ENCODE data around the gene SRRM3. TPM values are rescaled to one million over a fixed set of nuclear protein-coding genes. Genes with fewer than 3 reads are reported as not detected.

Gene SRRM3
- total RNA-seq, 1 donor from 2014 or later, result 1.4 TPM

- Mint-ChIP-seq H3K27ac (ENCODE audit: unreplicated experiment) (no peak overlapping the region), H3K27me3 (ENCODE audit: low read depth) (peaks cover 15% of the 10 kb centered on the region), H3K36me3 (ENCODE audit: low read depth) (no peaks in the 10 kb centered on the region), H3K9me3 (ENCODE audit: low read depth) (no peaks in the 10 kb centered on the region), H3K4me1 (ENCODE audit: low read depth) (no peaks in the 10 kb centered on the region), H3K4me3 (ENCODE audit: unreplicated experiment) (peak overlapping the region; percentile 36)
- no peak for TF ChIP-seq CTCF (IDR thresholded peaks at IDR 0.05)
- DNase-seq (ENCODE audit: low spot score), result no peak
These were observed 57.7 kb downstream of the SRRM3 start for GRCh38 chr7:76259124-76260093.

- peak overlapping the region; percentile 36 for H3K4me3 Mint-ChIP-seq (ENCODE audit: unreplicated experiment)
- DNase-seq (ENCODE audit: low spot score), result no peak
- TF ChIP-seq CTCF (IDR thresholded peaks at IDR 0.05), result no peak
These were observed 58.5 kb downstream of the SRRM3 start for GRCh38 chr7:76260171-76260703.

GRCh38 chr7:76261329-76261728 is 59.6 kb downstream of the SRRM3 start:
- Mint-ChIP-seq H3K27ac (ENCODE audit: unreplicated experiment) (no peak overlapping the region), H3K36me3 (ENCODE audit: low read depth) (no peaks in the 10 kb centered on the region), H3K27me3 (ENCODE audit: low read depth) (peaks cover 11% of the 10 kb centered on the region), H3K4me1 (ENCODE audit: low read depth) (no peaks in the 10 kb centered on the region), H3K4me3 (ENCODE audit: unreplicated experiment) (no peak overlapping the region), H3K9me3 (ENCODE audit: low read depth) (no peaks in the 10 kb centered on the region)
- no peak for TF ChIP-seq CTCF (IDR thresholded peaks at IDR 0.05)
- DNase-seq (ENCODE audit: low spot score), result no peak

More at GRCh38 chr7:76260171-76260703, 58.5 kb downstream of the SRRM3 start:
- Mint-ChIP-seq H3K27ac (ENCODE audit: unreplicated experiment) (no peak overlapping the region), H3K9me3 (ENCODE audit: low read depth) (no peaks in the 10 kb centered on the region), H3K4me1 (ENCODE audit: low read depth) (no peaks in the 10 kb centered on the region), H3K27me3 (ENCODE audit: low read depth) (peaks cover 14% of the 10 kb centered on the region), H3K36me3 (ENCODE audit: low read depth) (no peaks in the 10 kb centered on the region)

GRCh38 chr7:76261931-76262330 is 60.2 kb downstream of the SRRM3 start:
- H3K27ac Mint-ChIP-seq (ENCODE audit: unreplicated experiment), result no peak overlapping the region
- H3K36me3 Mint-ChIP-seq (ENCODE audit: low read depth), result no peaks in the 10 kb centered on the region
- no peak for DNase-seq (ENCODE audit: low spot score)
- TF ChIP-seq CTCF (IDR thresholded peaks at IDR 0.05), result no peak
- H3K4me1 Mint-ChIP-seq (ENCODE audit: low read depth), result peaks cover under 1% of the 10 kb centered on the region
- H3K27me3 Mint-ChIP-seq (ENCODE audit: low read depth), result peaks cover 11% of the 10 kb centered on the region
- no peaks in the 10 kb centered on the region for H3K9me3 Mint-ChIP-seq (ENCODE audit: low read depth)
- H3K4me3 Mint-ChIP-seq (ENCODE audit: unreplicated experiment), result no peak overlapping the region

GRCh38 chr7:76262683-76263402 is 61.1 kb downstream of the SRRM3 start:
- H3K27me3 Mint-ChIP-seq (ENCODE audit: low read depth), result peaks cover 9% of the 10 kb centered on the region
- H3K4me1 Mint-ChIP-seq (ENCODE audit: low read depth), result peaks cover 2% of the 10 kb centered on the region
- no peaks in the 10 kb centered on the region for H3K36me3 Mint-ChIP-seq (ENCODE audit: low read depth)
- no peak for DNase-seq (ENCODE audit: low spot score)
- H3K9me3 Mint-ChIP-seq (ENCODE audit: low read depth), result no peaks in the 10 kb centered on the region
- H3K4me3 Mint-ChIP-seq (ENCODE audit: unreplicated experiment), result no peak overlapping the region
- no peak overlapping the region for H3K27ac Mint-ChIP-seq (ENCODE audit: unreplicated experiment)
- peak; percentile 85 for TF ChIP-seq CTCF (IDR thresholded peaks at IDR 0.05)
